Measurements from ENCODE around the gene TUBB2A.
"Not testable (repeated sequence)": the region's sequence is repeated elsewhere in the genome, so short reads cannot be mapped to it uniquely, and the experiment has no call there.

Gene TUBB2A

GRCh38 chr6:3179945-3180344 is 22.6 kb upstream of the TUBB2A start:
- not testable (repeated sequence) for DNase-seq (ENCODE audit: low spot score)

- not testable (repeated sequence) for DNase-seq (ENCODE audit: low spot score)
Observed at GRCh38 chr6:3178666-3179065, 21.3 kb upstream of the TUBB2A start.

- no peak for DNase-seq (ENCODE audit: low spot score)
Observed at GRCh38 chr6:3176562-3177355, 19.4 kb upstream of the TUBB2A start.

GRCh38 chr6:3175715-3176402 is 18.5 kb upstream of the TUBB2A start:
- DNase-seq (ENCODE audit: low spot score): no peak

GRCh38 chr6:3173636-3174089 is 16.3 kb upstream of the TUBB2A start:
- DNase-seq (ENCODE audit: low spot score): not testable (repeated sequence)

- not testable (repeated sequence) for DNase-seq (ENCODE audit: low spot score)
Observed at GRCh38 chr6:3172789-3173188, 15.4 kb upstream of the TUBB2A start.

GRCh38 chr6:3171313-3172175 is 14.2 kb upstream of the TUBB2A start:
- not testable (repeated sequence) for DNase-seq (ENCODE audit: low spot score)

- not testable (repeated sequence) for DNase-seq (ENCODE audit: low spot score)
Observed at GRCh38 chr6:3170676-3171075, 13.3 kb upstream of the TUBB2A start.

- not testable (repeated sequence) for DNase-seq (ENCODE audit: low spot score)
Observed at GRCh38 chr6:3168046-3168445, 10.7 kb upstream of the TUBB2A start.

- DNase-seq (ENCODE audit: low spot score): not testable (repeated sequence)
Observed at GRCh38 chr6:3166535-3167225, 9.3 kb upstream of the TUBB2A start.

GRCh38 chr6:3165631-3166534 is 8.5 kb upstream of the TUBB2A start:
- no peak for DNase-seq (ENCODE audit: low spot score)

- DNase-seq (ENCODE audit: low spot score): no peak
Observed at GRCh38 chr6:3164388-3164787, 7.0 kb upstream of the TUBB2A start.

GRCh38 chr6:3163248-3163594 is 5.9 kb upstream of the TUBB2A start:
- DNase-seq (ENCODE audit: low spot score): no peak

- DNase-seq (ENCODE audit: low spot score): peak; percentile 99
Observed at GRCh38 chr6:3162565-3163247, 5.4 kb upstream of the TUBB2A start.

- no peak for DNase-seq (ENCODE audit: low spot score)
Observed at GRCh38 chr6:3162067-3162497, 4.7 kb upstream of the TUBB2A start.

- peak; percentile 24 for DNase-seq (ENCODE audit: low spot score)
Observed at GRCh38 chr6:3159805-3160781, 2.7 kb upstream of the TUBB2A start.

- DNase-seq (ENCODE audit: low spot score): peak; percentile 64
Observed at GRCh38 chr6:3156184-3157130, 887 bp downstream of the TUBB2A start.

- DNase-seq (ENCODE audit: low spot score): not testable (repeated sequence)
Observed at GRCh38 chr6:3155416-3155815, 1.9 kb downstream of the TUBB2A start.

All from D341Med (cell line).